Fibroblast of skin of abdomen (primary cell): ENCODE results near the gene COPS3.

Source experiments
- DNase-seq: peaks from one replicate; pipeline ENCODE4 v3.0.0-alpha.2; 2013

The COPS3 gene

DNA sequence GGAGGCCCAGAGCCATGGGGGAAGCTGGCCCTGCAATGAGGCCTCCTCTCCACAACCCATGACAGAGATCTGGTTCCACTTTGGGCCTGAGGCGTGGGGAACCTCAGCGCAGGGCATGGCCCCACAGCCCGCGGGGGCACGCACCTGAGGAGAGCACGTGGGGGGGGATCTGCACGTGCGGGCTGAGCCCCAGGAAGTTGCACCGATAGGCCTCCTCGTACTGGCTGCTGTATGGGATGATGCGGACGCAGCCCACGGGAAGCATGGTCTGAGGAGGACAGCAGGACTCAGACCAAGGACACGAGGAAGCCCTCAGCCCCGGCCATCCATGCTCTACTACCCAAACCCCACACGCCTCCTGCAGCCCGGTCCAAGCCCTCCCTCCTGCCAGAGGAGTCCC, 64.8 kb downstream of the COPS3 start:
- no peak for DNase-seq

DNA sequence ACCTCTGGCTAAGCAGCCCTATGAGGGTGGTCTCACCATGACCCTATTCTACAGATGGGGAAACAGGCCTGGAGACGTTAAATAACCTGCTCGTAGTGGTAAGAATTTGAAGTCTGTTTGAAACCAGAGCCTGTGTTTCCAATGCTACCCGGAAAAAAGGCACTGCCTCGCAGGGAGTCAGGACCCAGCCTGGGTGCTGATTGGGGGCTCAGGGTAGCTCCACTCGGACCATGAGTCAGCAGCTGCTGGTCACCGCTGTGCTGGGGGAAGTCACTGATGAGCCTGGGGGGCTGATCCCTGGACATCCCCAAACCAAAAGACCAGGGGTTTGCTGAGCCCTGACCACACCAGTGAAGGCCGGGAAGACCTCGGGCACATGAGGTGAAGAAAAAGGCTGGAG, 65.5 kb downstream of the COPS3 start:
- DNase-seq = no peak

DNA sequence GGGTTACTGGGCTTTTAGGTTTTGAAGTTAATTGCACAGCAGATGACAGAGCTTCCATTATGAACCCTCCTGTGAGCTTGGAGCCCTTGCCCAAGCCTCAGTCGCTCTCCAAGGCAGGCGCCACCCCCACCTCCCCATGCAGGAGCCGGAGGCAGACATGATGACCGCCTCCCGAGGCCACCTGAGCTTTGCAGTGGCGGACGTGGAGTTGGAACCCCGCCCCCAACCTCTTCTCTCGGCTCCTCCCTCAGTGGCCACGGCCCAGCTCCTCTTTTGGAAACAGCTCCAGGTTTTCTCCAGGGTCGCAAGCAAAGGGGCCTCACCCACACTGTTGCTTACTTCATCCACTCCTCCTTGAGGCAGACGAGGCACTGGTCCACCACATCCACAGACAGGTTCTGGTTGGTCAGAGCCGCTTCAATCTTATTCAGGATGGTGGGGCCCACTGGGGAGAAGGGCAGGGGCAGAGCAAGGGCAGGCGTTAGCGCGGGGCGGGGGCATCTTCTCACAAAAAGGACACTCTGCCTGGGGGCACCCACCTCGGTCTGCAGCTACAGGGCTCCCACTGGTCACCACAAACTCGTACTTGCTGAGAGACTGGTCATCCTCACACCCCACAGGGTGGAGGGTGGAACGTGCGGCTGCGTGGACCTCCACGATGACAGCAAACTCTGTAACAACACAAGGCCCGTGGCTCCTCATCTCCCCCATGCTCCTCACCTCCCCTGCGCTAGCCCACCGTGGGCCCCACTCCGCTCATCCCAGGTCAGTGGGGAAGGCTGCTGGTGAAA, 66.2 kb downstream of the COPS3 start:
- DNase-seq = no peak

DNA sequence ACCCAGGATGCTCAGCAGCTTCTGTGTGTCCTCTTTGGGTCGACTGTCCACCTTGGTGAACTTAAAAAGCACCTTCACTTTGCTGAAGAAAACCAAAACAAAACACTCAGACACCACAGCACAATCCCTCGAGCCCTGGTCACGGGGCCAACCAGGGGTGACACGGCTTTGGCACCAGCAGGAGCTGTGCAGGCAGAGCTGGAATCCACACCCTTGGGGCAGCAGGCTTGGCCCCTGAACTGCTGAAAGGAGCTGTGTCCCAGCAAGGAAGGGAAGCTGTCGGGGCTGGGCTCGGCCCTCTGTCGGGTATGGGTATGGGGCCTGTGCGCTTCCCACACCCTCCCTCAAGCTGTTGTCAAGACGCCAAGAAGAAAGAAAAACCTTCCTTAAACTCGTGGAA, 67.3 kb downstream of the COPS3 start:
- DNase-seq = no peak

GRCh38 chr17:17207998-17208397, 73.0 kb downstream of the COPS3 start:
- no peak for DNase-seq

- DNase-seq = no peak
Measured at GRCh38 chr17:17206913-17207335, 74.1 kb downstream of the COPS3 start.

DNA sequence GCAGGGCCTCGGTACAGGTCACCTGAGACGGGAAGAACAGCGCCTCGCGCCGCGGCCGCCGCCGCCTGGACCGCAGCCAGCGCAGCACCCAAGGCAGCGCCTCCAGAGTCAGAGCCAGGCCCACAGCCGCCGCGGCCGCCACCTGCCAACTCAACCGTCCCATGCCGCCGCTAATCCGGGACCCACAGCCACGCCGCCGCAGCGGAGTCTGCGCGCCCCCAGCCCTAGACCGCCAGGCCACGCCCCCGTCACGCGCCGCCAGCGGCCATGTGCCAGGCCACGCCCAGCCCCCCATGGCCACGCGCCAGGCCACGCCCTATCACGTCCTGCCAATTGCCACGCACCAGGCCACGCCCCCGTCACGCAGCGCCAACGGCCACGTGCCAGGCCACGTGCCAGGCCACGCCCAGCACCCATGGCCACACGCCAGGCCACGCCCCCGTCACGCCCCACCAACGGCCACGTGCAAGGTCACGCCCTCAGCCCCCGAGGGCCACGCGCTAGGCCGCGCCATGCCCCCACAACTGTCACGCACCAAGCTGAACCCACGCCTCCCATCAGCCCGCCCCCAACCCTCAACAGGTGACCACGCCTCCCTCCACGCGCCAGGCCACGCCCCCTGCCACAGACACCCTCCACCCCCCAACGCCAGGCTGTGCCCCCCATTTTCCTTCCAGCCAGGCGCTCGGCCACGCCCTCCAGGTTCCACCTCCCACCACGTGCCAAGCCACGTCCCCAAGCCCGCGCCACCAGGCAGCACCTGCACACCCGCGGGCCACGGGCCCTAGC, 74.7 kb downstream of the COPS3 start, which contains the start of gene PLD6:
Gene PLD6, minus strand, starts transcription at position 210 of the 789 bp plus-strand sequence. Its CDS starts 47 bp downstream, at position 163.
- DNase-seq = peak; percentile 45

- DNase-seq = peak; percentile 35
Measured at GRCh38 chr17:17205368-17206123, 75.5 kb downstream of the COPS3 start.

- DNase-seq = no peak
Measured at GRCh38 chr17:17204635-17205231, 76.3 kb downstream of the COPS3 start.

DNA sequence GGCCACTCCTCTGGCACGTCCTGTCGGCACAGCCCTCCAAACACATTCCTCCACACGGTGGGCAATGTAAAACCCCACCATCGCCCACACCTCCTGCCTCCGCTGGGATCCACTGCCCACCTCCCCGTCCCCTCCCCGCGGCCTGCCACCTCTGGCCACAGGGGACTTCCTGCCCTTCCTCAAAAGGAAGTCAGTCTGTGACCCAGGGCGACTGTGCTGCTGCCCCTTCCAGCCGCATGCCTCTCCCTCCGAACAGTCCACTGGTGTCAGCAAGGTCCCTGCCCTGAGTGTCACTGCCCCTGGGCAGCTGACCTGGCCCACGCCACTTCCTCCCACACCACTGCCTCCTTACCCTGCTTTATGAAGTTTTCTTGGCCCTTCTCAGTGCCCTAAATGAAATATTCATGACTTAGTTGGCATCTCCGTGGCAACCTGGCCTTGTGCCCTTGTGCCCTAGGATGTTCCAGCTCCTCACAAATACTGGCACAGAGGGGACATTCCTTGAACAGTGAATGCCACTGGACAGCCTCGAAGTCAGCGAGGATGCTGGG, 76.9 kb downstream of the COPS3 start:
- DNase-seq = no peak

DNA sequence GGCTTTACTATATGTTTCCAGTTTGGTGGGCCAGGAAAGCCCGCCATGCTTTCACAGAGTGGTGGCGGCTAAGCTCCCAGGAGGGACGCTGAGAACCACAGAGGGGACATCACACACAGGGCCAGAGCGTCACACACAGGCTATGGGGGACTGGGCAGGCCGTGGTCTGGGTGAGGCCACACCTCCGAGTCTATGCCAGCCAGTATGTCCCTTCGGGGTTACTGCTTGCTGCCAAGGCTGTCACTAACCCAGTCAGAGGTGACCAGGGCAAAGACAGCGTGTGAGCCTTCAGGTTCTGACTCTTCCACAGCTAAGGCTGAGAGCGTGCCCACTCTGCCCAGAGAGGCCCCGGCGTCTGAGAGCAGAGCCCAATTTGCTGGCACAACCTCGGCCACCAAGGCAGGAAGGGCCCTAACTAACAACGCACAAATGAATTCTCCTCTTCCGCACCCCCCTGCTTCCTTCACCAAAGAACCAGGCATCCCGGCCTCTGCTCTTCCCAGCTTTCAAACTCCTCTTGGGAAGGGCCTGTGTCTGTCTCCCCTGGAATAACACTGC, 77.8 kb downstream of the COPS3 start:
- DNase-seq = no peak

GRCh38 chr17:17201907-17202306, 79.1 kb downstream of the COPS3 start:
- DNase-seq = no peak

DNA sequence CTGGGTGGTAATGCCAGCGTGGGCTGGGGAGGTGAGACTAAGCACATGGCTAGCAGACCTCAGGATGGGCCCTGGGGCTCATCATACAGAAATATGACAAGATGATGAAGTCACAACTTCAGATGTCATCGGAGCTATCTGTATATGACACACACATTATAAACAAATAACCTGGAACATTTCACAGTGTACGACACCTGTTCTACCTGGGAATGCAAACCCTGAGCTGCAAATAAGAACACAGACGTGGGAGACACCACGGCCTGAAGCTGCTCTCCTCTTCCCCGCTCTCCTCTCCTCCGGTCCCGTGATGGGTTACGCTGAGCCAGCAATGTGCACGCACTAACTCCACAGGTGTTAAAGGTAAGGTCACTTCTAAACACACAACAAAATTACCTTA, 79.8 kb downstream of the COPS3 start:
- no peak for DNase-seq

GRCh38 chr17:17200831-17201230, 80.2 kb downstream of the COPS3 start:
- no peak for DNase-seq

- DNase-seq = no peak
Measured at GRCh38 chr17:17200311-17200710, 80.7 kb downstream of the COPS3 start.

- DNase-seq = no peak
Measured at GRCh38 chr17:17198281-17198680, 82.8 kb downstream of the COPS3 start.

DNA sequence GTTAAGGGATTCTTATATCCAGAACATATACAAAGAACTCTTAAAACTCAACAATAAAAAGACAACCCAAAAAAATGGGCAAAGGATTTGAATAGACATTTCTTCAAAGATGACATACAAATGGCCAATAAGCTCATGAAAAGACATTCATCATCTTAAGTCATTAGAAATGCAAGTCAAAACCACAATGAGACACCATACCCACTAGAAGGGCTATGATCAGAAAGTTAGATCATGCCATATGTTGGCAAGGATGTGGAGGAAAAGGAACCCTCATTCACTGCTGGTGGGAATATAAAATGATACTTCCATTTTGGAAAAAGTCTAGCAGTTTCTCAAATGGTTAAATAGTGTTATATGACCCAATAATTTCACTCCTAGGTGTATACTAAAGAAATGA, 84.3 kb downstream of the COPS3 start:
- DNase-seq = no peak
